RCC 7860 (cell line): ENCODE measurements around the gene SAP30L.

Source experiments
- DNase-seq: peaks from one replicate; pipeline ENCODE4 v3.0.0-alpha.2; 2015; ENCODE audit warnings: low spot score
- FAIRE-seq: peaks from 2 replicates; lab custom pipeline; 2012; peaks lifted over from hg19 to GRCh38; lab: Jason Lieb, UNC

The SAP30L gene

GRCh38 chr5:154418344-154418820 is 27.4 kb upstream of the SAP30L start:
- no peak for DNase-seq
- FAIRE-seq = no peak

- no peak for DNase-seq
- FAIRE-seq = no peak
Measured at GRCh38 chr5:154419236-154419635, 26.6 kb upstream of the SAP30L start.

- DNase-seq (no peak), FAIRE-seq (no peak)
Measured at GRCh38 chr5:154421868-154422267, 23.9 kb upstream of the SAP30L start.

GRCh38 chr5:154422298-154422697 is 23.5 kb upstream of the SAP30L start:
- FAIRE-seq = no peak
- DNase-seq = no peak

GRCh38 chr5:154428208-154428607 is 17.6 kb upstream of the SAP30L start:
- no peak for FAIRE-seq
- DNase-seq = no peak

- DNase-seq (no peak), FAIRE-seq (no peak)
Measured at GRCh38 chr5:154429341-154429740, 16.5 kb upstream of the SAP30L start.

- DNase-seq (no peak), FAIRE-seq (no peak)
Measured at GRCh38 chr5:154430466-154430865, 15.3 kb upstream of the SAP30L start.

DNA sequence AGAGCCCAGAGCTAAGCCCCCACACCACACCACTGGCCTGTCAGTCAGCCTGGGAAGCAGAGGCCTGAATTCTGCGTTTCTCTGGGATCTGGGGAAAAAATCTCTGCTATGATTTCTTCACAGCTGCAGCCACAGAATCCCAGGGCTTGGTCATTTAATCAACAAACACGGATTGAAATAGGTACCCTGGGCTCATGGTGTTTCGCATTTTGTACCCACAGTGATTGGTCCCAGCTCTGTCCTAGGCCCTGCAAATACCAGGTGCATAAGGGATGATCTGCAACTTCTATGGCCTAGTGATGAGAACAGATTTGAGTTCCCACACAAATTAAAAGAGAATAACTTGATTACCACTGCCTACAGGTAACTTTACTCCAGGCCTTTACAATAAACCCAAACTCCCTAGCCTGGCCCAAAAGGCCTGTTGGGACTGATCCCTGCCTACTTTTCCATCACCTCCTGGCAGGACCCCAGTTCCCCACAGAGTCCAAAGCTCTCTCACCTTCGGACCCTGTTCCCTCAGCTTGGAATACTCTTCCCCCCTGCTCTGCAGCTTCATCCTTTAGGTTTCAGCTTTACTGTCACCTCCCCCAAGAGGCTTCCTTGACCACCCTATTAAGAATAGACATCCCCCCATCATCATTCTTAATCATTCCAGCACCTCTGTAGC is 14.7 kb upstream of the SAP30L start:
- no peak for DNase-seq
- FAIRE-seq = no peak

GRCh38 chr5:154435226-154435625 is 10.6 kb upstream of the SAP30L start:
- FAIRE-seq = no peak
- no peak for DNase-seq

DNA sequence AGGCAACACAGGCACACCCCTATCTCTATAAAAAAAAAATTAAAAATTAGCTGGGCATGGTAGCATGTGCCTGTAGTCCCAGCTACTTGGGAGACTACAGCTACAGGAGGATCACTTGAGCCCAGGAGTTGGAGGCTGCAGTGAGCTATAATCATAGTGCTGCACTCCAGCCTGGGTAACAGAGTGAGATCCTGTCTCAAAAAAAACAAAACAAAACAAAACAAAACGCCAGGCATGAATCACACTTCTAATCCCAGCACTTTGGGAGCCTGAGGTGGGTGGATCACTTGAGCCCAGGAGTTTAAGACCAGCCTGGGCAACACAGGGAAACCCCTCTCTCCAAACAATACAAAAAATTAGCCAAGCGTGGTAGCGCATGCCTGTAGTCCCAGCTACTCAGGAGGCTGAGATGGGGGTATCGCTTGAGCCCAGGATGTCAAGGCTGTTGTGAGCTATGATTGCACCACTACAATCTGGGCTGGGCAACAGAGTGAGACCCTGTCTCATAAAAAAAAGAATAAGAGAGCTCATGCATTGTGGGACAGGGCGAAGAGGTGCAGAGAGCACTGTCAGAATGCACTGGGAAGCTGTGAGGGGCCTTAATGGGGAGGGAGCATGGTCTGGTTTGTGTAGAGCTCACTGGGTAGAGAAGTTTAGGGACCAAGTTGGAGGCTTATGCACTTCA is 8.4 kb upstream of the SAP30L start:
- FAIRE-seq (no peak), DNase-seq (no peak)

GRCh38 chr5:154440540-154440939 is 5.3 kb upstream of the SAP30L start:
- DNase-seq (no peak), FAIRE-seq (no peak)

GRCh38 chr5:154442801-154443200 is 3.0 kb upstream of the SAP30L start:
- DNase-seq = no peak
- no peak for FAIRE-seq

- FAIRE-seq (no peak), DNase-seq (no peak)
Measured at GRCh38 chr5:154444556-154445421, 1.0 kb upstream of the SAP30L start.

GRCh38 chr5:154446195-154447088 is 645 bp downstream of the SAP30L start:
- no peak for FAIRE-seq
- no peak for DNase-seq

GRCh38 chr5:154447089-154447725 is 1.4 kb downstream of the SAP30L start:
- no peak for FAIRE-seq

DNA sequence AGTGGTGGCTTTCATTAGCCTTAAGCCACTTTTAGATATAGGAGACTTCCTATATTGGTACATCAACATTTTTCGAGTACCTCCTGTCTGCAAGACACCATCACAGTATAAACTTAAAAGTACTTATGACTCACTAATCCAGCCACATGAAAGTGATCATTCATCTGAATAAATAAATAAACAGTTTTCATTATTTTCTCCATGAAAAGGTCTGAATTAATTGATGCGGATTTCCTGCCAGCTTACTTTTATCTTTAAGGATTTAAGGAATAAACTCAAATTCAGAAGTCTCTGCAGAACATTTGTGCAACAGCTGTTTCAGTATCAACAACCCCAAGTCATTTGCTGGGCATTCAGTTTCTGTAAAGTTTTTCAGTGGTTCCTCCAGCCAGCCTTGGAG is 4.0 kb downstream of the SAP30L start:
- no peak for FAIRE-seq
- DNase-seq = no peak

More at GRCh38 chr5:154447089-154447725, 1.4 kb downstream of the SAP30L start:
- no peak for DNase-seq

GRCh38 chr5:154451957-154452356 is 6.2 kb downstream of the SAP30L start:
- no peak for FAIRE-seq
- no peak for DNase-seq

GRCh38 chr5:154455585-154455984 is 9.8 kb downstream of the SAP30L start:
- DNase-seq (no peak), FAIRE-seq (no peak)

DNA sequence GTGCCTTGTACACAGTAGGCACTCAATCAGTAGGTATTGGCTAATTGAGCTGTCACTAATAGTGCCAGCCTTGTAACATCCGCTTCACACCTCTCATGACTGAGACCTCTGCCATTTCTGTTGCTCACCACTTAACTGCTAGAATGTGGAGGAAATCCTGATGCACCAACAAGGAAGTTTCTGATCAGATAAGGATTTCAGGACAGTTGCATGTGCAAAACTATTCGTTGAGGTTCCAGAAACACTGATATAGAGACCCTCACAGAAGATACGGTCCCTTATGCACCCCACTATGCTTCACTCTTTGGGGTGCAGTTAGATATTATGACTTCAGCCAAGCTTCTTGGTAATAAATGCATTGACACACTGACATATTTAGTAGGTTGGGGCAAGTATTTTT is 10.7 kb downstream of the SAP30L start:
- FAIRE-seq = no peak
- DNase-seq = no peak

GRCh38 chr5:154459015-154459414 is 13.2 kb downstream of the SAP30L start:
- no peak for DNase-seq
- no peak for FAIRE-seq
